GM04503 (cell line): Measurements from ENCODE around the gene DNASE2B.

Experiments
- DNase-seq: peaks from one replicate; pipeline ENCODE4 v3.0.0-alpha.2; 2012; ENCODE audit warnings: low read depth

The DNASE2B gene, protein sequence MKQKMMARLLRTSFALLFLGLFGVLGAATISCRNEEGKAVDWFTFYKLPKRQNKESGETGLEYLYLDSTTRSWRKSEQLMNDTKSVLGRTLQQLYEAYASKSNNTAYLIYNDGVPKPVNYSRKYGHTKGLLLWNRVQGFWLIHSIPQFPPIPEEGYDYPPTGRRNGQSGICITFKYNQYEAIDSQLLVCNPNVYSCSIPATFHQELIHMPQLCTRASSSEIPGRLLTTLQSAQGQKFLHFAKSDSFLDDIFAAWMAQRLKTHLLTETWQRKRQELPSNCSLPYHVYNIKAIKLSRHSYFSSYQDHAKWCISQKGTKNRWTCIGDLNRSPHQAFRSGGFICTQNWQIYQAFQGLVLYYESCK

GRCh38 chr1:84398175-84399155, at the start of gene DNASE2B:
Gene DNASE2B, plus strand, starts transcription at chr1:84398484. Its CDS starts 81 bp downstream, at chr1:84398565.
- DNase-seq = no peak

- DNase-seq = no peak
Measured at GRCh38 chr1:84348759-84349158, 49.5 kb upstream of the DNASE2B start.

DNA sequence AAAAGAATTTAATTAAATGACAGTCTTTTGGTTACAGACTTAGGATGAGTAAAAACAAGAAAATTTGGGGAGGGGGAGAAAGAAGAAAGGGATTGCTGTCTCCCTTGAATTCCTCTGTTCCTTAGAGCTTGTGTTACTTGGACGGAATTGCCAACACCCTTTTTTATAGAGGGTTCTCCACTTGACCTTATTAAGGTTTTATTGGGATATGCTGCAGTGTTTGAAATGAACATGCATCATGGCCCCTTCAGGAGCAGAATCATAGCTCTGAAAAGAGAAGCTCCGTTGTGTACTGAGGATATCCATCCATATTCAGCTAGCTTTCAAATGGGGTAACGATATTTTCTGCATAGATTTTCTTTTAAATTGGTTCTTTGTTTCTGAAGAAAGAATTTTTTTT, 48.2 kb upstream of the DNASE2B start:
- DNase-seq = no peak

- DNase-seq = no peak
Measured at GRCh38 chr1:84350550-84350949, 47.7 kb upstream of the DNASE2B start.

DNA sequence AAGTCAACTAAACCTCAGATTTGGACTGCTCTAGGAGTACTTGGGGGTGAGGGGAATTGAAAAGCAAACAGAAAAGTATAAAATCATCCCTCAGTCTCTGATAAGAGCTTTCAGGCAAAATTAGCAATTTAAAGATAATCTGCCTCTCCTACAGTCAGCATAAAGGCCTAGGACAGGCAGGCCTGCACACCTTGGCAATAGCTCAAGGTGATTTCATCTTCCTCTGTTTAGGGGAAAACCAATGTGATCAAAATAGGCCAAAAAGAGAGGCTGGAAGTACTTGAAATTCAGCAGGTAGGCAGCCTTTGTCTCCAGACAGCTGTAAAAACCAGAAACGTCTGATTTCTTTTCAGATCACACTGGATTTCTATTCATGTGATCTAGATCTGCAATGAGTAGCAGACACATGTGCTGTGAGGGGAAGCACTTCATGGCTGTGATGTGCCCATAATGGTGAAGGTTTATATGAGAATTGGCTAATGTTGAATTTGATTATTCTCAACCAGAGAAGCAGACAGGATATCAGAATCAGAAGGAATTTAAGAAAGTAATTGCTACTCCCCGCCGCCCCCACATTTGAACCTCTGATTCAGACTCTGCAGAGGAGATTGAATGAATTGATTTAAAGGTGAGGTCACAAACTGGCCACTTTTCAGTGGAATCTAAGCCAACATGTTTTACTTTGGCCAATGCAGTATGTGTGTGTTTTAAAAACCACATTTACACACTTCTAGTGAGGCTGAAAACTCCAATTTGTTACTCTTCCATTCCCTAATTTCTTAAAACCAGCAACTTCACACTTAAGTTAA, 45.8 kb upstream of the DNASE2B start:
- no peak for DNase-seq

DNA sequence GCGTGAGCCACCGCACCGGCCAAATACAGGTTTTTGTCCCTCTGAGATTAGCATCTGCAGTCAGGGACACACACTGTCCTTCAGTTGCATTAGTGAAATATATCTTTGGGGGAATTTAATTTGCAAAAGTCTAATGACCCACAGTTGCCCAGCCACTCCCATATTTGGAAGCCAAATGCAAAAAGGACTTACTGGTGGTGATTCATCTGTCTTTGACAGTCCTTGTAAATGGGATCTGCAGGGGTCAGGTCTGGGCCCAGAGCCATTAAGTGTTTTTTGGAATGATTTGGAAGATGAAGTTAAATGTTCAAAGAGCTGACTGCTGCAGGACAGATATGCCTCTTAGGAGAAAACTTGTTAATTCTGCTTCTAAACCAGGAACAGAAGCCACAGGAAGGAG, 44.6 kb upstream of the DNASE2B start:
- DNase-seq = no peak

DNA sequence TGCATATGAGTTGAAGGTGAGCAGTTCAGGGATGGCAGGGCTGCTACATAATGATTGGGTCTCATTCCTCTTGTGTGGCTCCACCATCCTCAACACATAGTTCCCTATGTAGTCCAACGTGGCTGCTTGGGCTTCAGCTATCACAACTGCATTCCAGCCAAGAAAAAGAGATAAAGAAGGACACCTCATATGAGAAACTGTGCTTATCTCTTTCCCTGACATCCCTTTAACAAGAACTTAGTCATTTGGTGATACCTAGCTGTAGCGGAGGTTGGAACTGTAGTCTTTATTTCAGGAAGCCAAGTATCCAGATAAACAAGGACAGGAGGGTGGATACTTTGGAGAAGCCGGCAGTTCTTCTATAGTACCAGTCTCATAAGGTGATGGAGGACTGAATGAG, 42.7 kb upstream of the DNASE2B start:
- DNase-seq = no peak

- DNase-seq = no peak
Measured at GRCh38 chr1:84356881-84357280, 41.4 kb upstream of the DNASE2B start.

DNA sequence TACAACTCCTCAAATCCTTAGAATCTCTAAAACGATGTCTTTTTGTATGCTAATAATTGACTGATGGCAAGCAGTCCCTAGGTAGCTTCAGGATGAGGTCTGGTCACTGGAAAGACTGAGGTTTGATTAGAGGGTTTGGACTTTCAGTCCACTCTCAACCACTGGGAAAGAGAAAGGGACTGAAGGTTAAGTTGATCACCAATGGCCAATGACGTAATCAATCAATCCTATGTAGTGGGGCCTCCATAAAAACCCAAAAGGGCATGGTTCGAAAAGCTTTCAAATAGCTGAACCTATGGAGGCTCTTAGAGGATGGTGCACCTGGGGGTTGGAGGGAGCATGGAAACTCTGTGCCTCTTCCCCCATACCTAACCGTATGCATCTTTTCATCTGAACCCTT, 39.6 kb upstream of the DNASE2B start:
- no peak for DNase-seq

- DNase-seq = no peak
Measured at GRCh38 chr1:84360316-84360715, 38.0 kb upstream of the DNASE2B start.

- no peak for DNase-seq
Measured at GRCh38 chr1:84361796-84362195, 36.5 kb upstream of the DNASE2B start.

- no peak for DNase-seq
Measured at GRCh38 chr1:84363019-84363418, 35.3 kb upstream of the DNASE2B start.

GRCh38 chr1:84363622-84364021, 34.7 kb upstream of the DNASE2B start:
- no peak for DNase-seq

- DNase-seq = peak; percentile 96
Measured at GRCh38 chr1:84365225-84366221, 32.8 kb upstream of the DNASE2B start.

- DNase-seq = peak; percentile 66
Measured at GRCh38 chr1:84366786-84367185, 31.5 kb upstream of the DNASE2B start.

- DNase-seq = no peak
Measured at GRCh38 chr1:84367219-84367618, 31.1 kb upstream of the DNASE2B start.

- no peak for DNase-seq
Measured at GRCh38 chr1:84368441-84368840, 29.8 kb upstream of the DNASE2B start.

GRCh38 chr1:84370266-84370665, 28.0 kb upstream of the DNASE2B start:
- DNase-seq = no peak

- DNase-seq = no peak
Measured at GRCh38 chr1:84370831-84371394, 27.4 kb upstream of the DNASE2B start.

- DNase-seq = no peak
Measured at GRCh38 chr1:84373436-84374141, 24.7 kb upstream of the DNASE2B start.
